ENCODE data around the gene HBG1. TPM values are rescaled to one million over a fixed set of nuclear protein-coding genes. Genes with fewer than 3 reads are reported as not detected.
"Not testable (repeated sequence)": the region's sequence is repeated elsewhere in the genome, so short reads cannot be mapped to it uniquely, and the experiment has no call there.

HBG1 gene
- total RNA-seq, 1 donor from 2014 or later, result not detected

GRCh38 chr11:5267033-5267563 is 17.4 kb upstream of the HBG1 start:
- TF ChIP-seq CTCF (IDR thresholded peaks at IDR 0.05; ENCODE audit: unreplicated experiment), result no peak
- Mint-ChIP-seq H3K4me1 (ENCODE audit: low read depth) (no peaks in the 10 kb centered on the region), H3K9me3 (ENCODE audit: low read depth) (no peaks in the 10 kb centered on the region), H3K36me3 (ENCODE audit: insufficient read depth) (no peaks in the 10 kb centered on the region), H3K4me3 (ENCODE audit: low read depth) (no peak overlapping the region), H3K27me3 (no peaks in the 10 kb centered on the region), H3K27ac (no peak overlapping the region)
- no peak for DNase-seq (ENCODE audit: low spot score, unreplicated experiment)

GRCh38 chr11:5266609-5267008 is 17.0 kb upstream of the HBG1 start:
- no peak for TF ChIP-seq CTCF (IDR thresholded peaks at IDR 0.05; ENCODE audit: unreplicated experiment)
- H3K4me1 Mint-ChIP-seq (ENCODE audit: low read depth), result no peaks in the 10 kb centered on the region
- DNase-seq (ENCODE audit: low spot score, unreplicated experiment), result no peak
- no peaks in the 10 kb centered on the region for H3K9me3 Mint-ChIP-seq (ENCODE audit: low read depth)
- no peak overlapping the region for H3K27ac Mint-ChIP-seq
- H3K27me3 Mint-ChIP-seq, result no peaks in the 10 kb centered on the region
- H3K4me3 Mint-ChIP-seq (ENCODE audit: low read depth), result no peak overlapping the region
- no peaks in the 10 kb centered on the region for H3K36me3 Mint-ChIP-seq (ENCODE audit: insufficient read depth)

- Mint-ChIP-seq H3K27ac (no peak overlapping the region), H3K36me3 (ENCODE audit: insufficient read depth) (no peaks in the 10 kb centered on the region), H3K9me3 (ENCODE audit: low read depth) (peaks cover 6% of the 10 kb centered on the region), H3K4me3 (ENCODE audit: low read depth) (no peak overlapping the region), H3K4me1 (ENCODE audit: low read depth) (no peaks in the 10 kb centered on the region), H3K27me3 (no peaks in the 10 kb centered on the region)
- no peak for DNase-seq (ENCODE audit: low spot score, unreplicated experiment)
- TF ChIP-seq CTCF (IDR thresholded peaks at IDR 0.05; ENCODE audit: unreplicated experiment), result no peak
Observed at GRCh38 chr11:5265832-5266231, 16.2 kb upstream of the HBG1 start.

- Mint-ChIP-seq H3K36me3 (ENCODE audit: insufficient read depth) (no peaks in the 10 kb centered on the region), H3K4me3 (ENCODE audit: low read depth) (no peak overlapping the region), H3K9me3 (ENCODE audit: low read depth) (peaks cover 6% of the 10 kb centered on the region), H3K4me1 (ENCODE audit: low read depth) (peaks cover 7% of the 10 kb centered on the region), H3K27me3 (no peaks in the 10 kb centered on the region), H3K27ac (no peak overlapping the region)
- no peak for TF ChIP-seq CTCF (IDR thresholded peaks at IDR 0.05; ENCODE audit: unreplicated experiment)
- no peak for DNase-seq (ENCODE audit: low spot score, unreplicated experiment)
Observed at GRCh38 chr11:5258543-5259262, 9.0 kb upstream of the HBG1 start.

- Mint-ChIP-seq H3K27me3 (peaks cover 6% of the 10 kb centered on the region), H3K36me3 (ENCODE audit: insufficient read depth) (no peaks in the 10 kb centered on the region), H3K4me3 (ENCODE audit: low read depth) (no peak overlapping the region), H3K9me3 (ENCODE audit: low read depth) (peaks cover 6% of the 10 kb centered on the region), H3K27ac (no peak overlapping the region), H3K4me1 (ENCODE audit: low read depth) (peaks cover 7% of the 10 kb centered on the region)
- DNase-seq (ENCODE audit: low spot score, unreplicated experiment), result no peak
- TF ChIP-seq CTCF (IDR thresholded peaks at IDR 0.05; ENCODE audit: unreplicated experiment), result no peak
Observed at GRCh38 chr11:5257296-5257695, 7.6 kb upstream of the HBG1 start.

GRCh38 chr11:5254646-5255413 is 5.2 kb upstream of the HBG1 start, which contains the start of gene HBG2:
TSS of gene HBG2 (minus strand) at chr11:5254781. CDS start at chr11:5254728, 53 bp downstream.
- DNase-seq (ENCODE audit: low spot score, unreplicated experiment); H3K4me1 Mint-ChIP-seq (ENCODE audit: low read depth); H3K9me3 Mint-ChIP-seq (ENCODE audit: low read depth); H3K36me3 Mint-ChIP-seq (ENCODE audit: insufficient read depth); H3K4me3 Mint-ChIP-seq (ENCODE audit: low read depth); H3K27ac Mint-ChIP-seq; H3K27me3 Mint-ChIP-seq: not testable (repeated sequence)

- H3K4me3 Mint-ChIP-seq (ENCODE audit: low read depth); H3K4me1 Mint-ChIP-seq (ENCODE audit: low read depth); H3K36me3 Mint-ChIP-seq (ENCODE audit: insufficient read depth); DNase-seq (ENCODE audit: low spot score, unreplicated experiment); H3K27me3 Mint-ChIP-seq; H3K9me3 Mint-ChIP-seq (ENCODE audit: low read depth); H3K27ac Mint-ChIP-seq: not testable (repeated sequence)
Observed at GRCh38 chr11:5254023-5254422, 4.4 kb upstream of the HBG1 start.

- not testable (repeated sequence) for H3K36me3 Mint-ChIP-seq (ENCODE audit: insufficient read depth); H3K4me1 Mint-ChIP-seq (ENCODE audit: low read depth); DNase-seq (ENCODE audit: low spot score, unreplicated experiment); H3K27ac Mint-ChIP-seq; H3K4me3 Mint-ChIP-seq (ENCODE audit: low read depth); H3K27me3 Mint-ChIP-seq; H3K9me3 Mint-ChIP-seq (ENCODE audit: low read depth)
Observed at GRCh38 chr11:5253440-5253839, 3.8 kb upstream of the HBG1 start.

All from progenitor cell of endocrine pancreas (in vitro differentiated cells).